HG03139 (cell line): ENCODE results near the gene IFFO2.

Experiments used
- ATAC-seq: cut with Tn5 transposase; IDR thresholded peaks from one replicate; pipeline ENCODE4 v1.9.1; 2021; ENCODE audit not compliant: unreplicated experiment

Gene IFFO2

DNA sequence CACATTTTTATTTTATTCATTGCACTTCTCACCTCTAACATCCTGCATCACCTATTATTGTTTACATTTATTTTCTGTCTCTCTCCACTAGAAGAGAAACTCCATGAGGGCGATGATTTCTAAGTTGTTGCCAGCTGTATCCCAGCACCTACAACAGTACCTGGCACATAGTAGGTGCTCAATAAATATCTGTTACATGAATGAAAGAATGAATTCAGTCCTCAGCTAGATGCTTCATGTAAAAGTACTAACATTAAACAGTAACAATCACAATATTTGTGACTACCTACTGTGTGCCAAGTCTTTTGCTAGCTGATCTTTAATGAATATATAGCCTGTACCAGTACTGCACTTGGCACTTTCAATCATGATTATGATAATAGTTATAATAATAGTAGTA, 100.0 kb downstream of the IFFO2 start:
- ATAC-seq: no peak

DNA sequence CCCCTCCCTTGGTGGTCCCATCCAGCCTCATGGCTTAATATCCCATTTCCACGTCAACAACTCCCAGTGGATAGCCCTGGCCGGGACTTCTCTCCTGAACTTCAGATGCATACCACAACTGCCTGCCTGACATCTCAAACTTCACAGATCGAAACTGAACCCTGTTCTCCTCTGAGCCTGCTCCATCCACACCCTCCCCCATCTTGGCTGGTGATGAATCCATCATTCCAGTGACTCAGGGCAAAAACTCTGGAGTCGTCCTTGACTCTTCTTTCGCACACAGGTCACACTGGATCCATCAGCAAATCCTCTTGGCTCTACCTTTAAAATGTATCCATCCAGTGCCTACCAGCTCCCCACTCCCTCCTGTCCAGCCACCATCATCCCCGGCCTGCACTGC, 100.9 kb downstream of the IFFO2 start:
- no peak for ATAC-seq

DNA sequence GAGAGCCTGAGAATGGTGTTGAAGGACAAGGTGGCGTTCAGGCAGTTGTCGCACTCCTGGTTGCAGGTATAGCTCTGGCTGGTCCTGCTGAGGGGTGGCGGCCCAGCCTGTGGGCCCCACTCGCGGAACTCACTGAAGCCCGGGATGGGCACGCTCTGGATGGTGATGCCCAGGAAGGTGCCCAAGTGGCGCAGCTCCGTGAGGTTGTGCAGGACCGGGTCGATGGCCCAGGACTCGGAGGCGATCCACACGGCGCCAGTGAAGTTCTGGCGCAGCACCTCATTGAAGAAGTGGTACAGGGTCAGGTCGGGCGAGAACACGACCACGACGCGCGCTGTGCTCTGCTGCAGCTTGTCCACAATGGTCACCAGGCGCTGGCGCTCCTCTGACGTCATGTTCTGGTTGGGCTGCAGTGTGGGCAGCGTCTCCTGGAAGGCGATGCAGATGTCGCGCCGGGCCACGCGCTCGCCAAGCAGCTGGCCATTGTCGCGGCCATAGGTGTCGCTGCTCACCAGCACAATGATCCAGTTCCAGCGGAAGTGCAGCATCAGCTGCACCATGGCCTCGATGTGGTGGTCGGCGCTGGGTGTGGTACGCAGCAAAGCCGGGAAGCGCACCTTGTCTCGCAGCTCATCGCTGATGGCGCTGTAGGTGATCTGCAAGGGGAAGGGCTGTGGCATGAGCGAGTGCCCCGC, 102.0 kb downstream of the IFFO2 start:
- ATAC-seq: no peak
